Kidney epithelial cell (primary cell): ENCODE measurements around the gene PRDM8. TPM values are rescaled to one million over a fixed set of nuclear protein-coding genes. Genes with fewer than 3 reads are reported as not detected.

Source experiments
- DNase-seq: peaks from one replicate; pipeline ENCODE4 v3.0.0-alpha.2; 2010; ENCODE audit warnings: low read depth
- H3K27me3 ChIP-seq: 2 replicates; pipeline ENCODE4 v1.6.0; 2011; ENCODE audit warnings: low read length; ENCODE audit not compliant: control insufficient read depth, insufficient read depth
- H3K36me3 ChIP-seq: 2 replicates; pipeline ENCODE4 v1.5.1; 2011; ENCODE audit warnings: low read length; ENCODE audit not compliant: control insufficient read depth, insufficient read depth
- H3K4me3 ChIP-seq: 2 replicates; pipeline ENCODE4 v1.5.1; 2011; ENCODE audit warnings: low read depth, mild to moderate bottlenecking, control low read depth, low read length
- total RNA-seq: library from RNA; depleted of rRNA; stranded (reverse); fragments of >200 nt; gene quantifications from 2 replicates; pipeline ENCODE4 v1.2.3, GENCODE V29; 2015
- TF ChIP-seq, protein P1 (sequence below): IDR thresholded peaks from 2 replicates; pipeline ENCODE4 v1.5.1; 2011; ENCODE audit warnings: mild to moderate bottlenecking, moderate library complexity, low read length, control low read depth, inconsistent platforms; ENCODE audit not compliant: insufficient read depth, poor library complexity, severe bottlenecking

The PRDM8 gene
- total RNA-seq, 1 donor from 2014 or later: 0.17 TPM

- H3K4me3 ChIP-seq: no peak overlapping the region
- no peak for DNase-seq
- H3K27me3 ChIP-seq: peaks cover 65% of the 10 kb centered on the region
- H3K36me3 ChIP-seq: no peaks in the 10 kb centered on the region
- TF ChIP-seq, protein P1, sequence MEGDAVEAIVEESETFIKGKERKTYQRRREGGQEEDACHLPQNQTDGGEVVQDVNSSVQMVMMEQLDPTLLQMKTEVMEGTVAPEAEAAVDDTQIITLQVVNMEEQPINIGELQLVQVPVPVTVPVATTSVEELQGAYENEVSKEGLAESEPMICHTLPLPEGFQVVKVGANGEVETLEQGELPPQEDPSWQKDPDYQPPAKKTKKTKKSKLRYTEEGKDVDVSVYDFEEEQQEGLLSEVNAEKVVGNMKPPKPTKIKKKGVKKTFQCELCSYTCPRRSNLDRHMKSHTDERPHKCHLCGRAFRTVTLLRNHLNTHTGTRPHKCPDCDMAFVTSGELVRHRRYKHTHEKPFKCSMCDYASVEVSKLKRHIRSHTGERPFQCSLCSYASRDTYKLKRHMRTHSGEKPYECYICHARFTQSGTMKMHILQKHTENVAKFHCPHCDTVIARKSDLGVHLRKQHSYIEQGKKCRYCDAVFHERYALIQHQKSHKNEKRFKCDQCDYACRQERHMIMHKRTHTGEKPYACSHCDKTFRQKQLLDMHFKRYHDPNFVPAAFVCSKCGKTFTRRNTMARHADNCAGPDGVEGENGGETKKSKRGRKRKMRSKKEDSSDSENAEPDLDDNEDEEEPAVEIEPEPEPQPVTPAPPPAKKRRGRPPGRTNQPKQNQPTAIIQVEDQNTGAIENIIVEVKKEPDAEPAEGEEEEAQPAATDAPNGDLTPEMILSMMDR: no peak
These were observed 8.9 kb upstream of the PRDM8 start for GRCh38 chr4:80188457-80188800.

DNA sequence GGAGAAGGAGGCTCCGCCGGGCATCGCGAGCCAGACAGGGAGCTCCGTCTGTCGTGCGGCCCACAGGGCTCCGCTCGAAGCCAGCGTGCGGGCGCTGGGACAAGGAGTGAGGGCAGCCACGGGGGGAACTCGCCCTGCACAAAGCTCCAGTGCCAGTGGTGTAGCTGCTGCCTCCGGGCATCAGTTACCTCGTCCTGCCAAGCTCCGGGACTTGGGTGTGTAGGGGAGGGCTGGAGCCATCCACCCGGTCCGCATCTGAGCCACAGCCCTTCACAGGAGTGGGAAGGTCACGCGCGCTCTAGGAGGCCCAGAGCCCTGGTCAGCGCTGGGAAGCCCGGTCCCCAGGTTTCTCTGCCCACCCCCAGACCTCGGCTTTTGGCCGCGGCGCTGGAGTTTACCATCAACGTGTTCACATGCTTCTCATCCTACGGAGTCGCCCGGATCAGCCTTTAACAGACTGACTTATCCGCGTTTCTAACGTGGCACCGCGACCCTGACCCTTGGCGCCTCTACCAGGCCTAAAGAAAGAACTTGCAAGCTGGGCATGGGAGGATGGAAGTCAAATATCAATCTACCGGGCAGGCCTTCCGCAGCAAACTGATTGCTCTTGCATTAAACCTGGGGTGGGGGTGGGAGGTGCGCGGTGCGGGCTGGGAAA lies 8.4 kb upstream of the PRDM8 start:
- TF ChIP-seq, protein P1: no peak
- H3K36me3 ChIP-seq: no peaks in the 10 kb centered on the region
- peaks cover 63% of the 10 kb centered on the region for H3K27me3 ChIP-seq
- no peak overlapping the region for H3K4me3 ChIP-seq
- no peak for DNase-seq

- TF ChIP-seq, protein P1: no peak
- H3K36me3 ChIP-seq: no peaks in the 10 kb centered on the region
- DNase-seq: no peak
- H3K4me3 ChIP-seq: no peak overlapping the region
- H3K27me3 ChIP-seq: peaks cover 61% of the 10 kb centered on the region
These were observed 7.7 kb upstream of the PRDM8 start for GRCh38 chr4:80189581-80189955.

- H3K27me3 ChIP-seq: peaks cover 56% of the 10 kb centered on the region
- H3K4me3 ChIP-seq: no peak overlapping the region
- TF ChIP-seq, protein P1: no peak
- DNase-seq: no peak
- no peaks in the 10 kb centered on the region for H3K36me3 ChIP-seq
These were observed 7.2 kb upstream of the PRDM8 start for GRCh38 chr4:80189956-80190677.

GRCh38 chr4:80192252-80192866 lies 4.9 kb upstream of the PRDM8 start:
- TF ChIP-seq, protein P1: no peak
- H3K4me3 ChIP-seq: no peak overlapping the region
- H3K36me3 ChIP-seq: no peaks in the 10 kb centered on the region
- peaks cover 56% of the 10 kb centered on the region for H3K27me3 ChIP-seq
- DNase-seq: no peak

DNA sequence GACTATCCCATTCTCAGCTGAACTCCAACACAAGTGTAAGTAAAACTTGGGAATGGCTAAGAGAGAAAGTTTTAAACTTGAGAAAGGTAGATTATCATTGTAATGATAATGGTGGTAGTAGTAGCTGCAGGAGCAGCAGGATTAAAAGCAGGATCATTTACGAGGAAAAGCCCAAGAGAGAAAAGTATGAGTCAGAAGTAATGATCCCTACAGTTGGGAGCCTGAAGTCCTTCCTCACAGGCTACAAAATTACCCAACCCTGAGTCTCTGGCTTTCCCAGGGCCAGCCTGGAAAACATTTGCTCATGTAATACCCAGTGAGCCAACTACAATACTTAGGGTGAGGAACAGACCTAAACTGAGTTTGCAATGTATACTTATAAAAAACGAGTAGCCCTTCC lies 4.4 kb upstream of the PRDM8 start:
- TF ChIP-seq, protein P1: no peak
- DNase-seq: peak; percentile 25
- H3K4me3 ChIP-seq: no peak overlapping the region
- peaks cover 56% of the 10 kb centered on the region for H3K27me3 ChIP-seq
- H3K36me3 ChIP-seq: no peaks in the 10 kb centered on the region
